KMS-11 (cell line): ENCODE measurements around the gene SIN3B.

Source experiments
- H2AFZ ChIP-seq: fragments of 200-600 bp; sonication (generic); 2 replicates; pipeline ENCODE4 v1.6.1; 2016; ENCODE audit warnings: antibody characterized with exemption, mixed run types, low read depth
- H3K27ac ChIP-seq: fragments of 200-600 bp; sonication (generic); 2 replicates; pipeline ENCODE4 v1.6.1; 2016; ENCODE audit warnings: mild to moderate bottlenecking, mixed run types
- H3K27me3 ChIP-seq: fragments of 200-600 bp; sonication (generic); 2 replicates; pipeline ENCODE4 v1.6.1; 2017; ENCODE audit warnings: mild to moderate bottlenecking, low read depth, mixed run types, moderate library complexity; ENCODE audit not compliant: insufficient read depth
- H3K36me3 ChIP-seq: fragments of 200-600 bp; sonication (generic); 2 replicates; pipeline ENCODE4 v1.6.1; 2017; ENCODE audit warnings: mild to moderate bottlenecking, mixed run types; ENCODE audit not compliant: insufficient read depth
- H3K4me1 ChIP-seq: fragments of 200-600 bp; sonication (generic); 2 replicates; pipeline ENCODE4 v1.6.1; 2016; ENCODE audit warnings: mild to moderate bottlenecking, low read depth, mixed run types; ENCODE audit not compliant: poor library complexity, severe bottlenecking
- H3K4me2 ChIP-seq: fragments of 200-600 bp; sonication (generic); 2 replicates; pipeline ENCODE4 v1.7.0; 2016; ENCODE audit warnings: mild to moderate bottlenecking, mixed run types
- H3K4me3 ChIP-seq: fragments of 200-600 bp; sonication (generic); IDR thresholded peaks from 2 replicates; pipeline ENCODE4 v1.6.1; 2017; ENCODE audit warnings: low read depth, low read length, mixed read lengths; ENCODE audit not compliant: insufficient read depth
- H3K79me2 ChIP-seq: fragments of 200-600 bp; sonication (generic); 2 replicates; pipeline ENCODE4 v1.6.1; 2016; ENCODE audit warnings: low read depth, mixed run types; ENCODE audit not compliant: insufficient read depth
- H3K9ac ChIP-seq: fragments of 200-600 bp; sonication (generic); 2 replicates; pipeline ENCODE4 v1.6.1; 2016; ENCODE audit warnings: mild to moderate bottlenecking, mixed run types
- H4K20me1 ChIP-seq: fragments of 200-600 bp; sonication (generic); 2 replicates; pipeline ENCODE4 v1.6.1; 2016; ENCODE audit warnings: mild to moderate bottlenecking, mixed run types; ENCODE audit not compliant: insufficient read depth
- TF ChIP-seq, protein P1 (sequence below): fragments of 200-600 bp; sonication (generic); conservative IDR thresholded peaks from 2 replicates; pipeline ENCODE4 v1.6.1; 2017; ENCODE audit warnings: low read depth, mild to moderate bottlenecking, antibody characterized with exemption, low read length, moderate library complexity, mixed read lengths

The SIN3B gene

GRCh38 chr19:16868423-16869130, 39.4 kb downstream of the SIN3B start:
- H3K79me2 ChIP-seq, result no peaks in the 10 kb centered on the region
- H3K4me2 ChIP-seq, result no peak overlapping the region
- H4K20me1 ChIP-seq, result no peaks in the 10 kb centered on the region
- H2AFZ ChIP-seq, result no peak overlapping the region
- H3K4me1 ChIP-seq, result peaks cover 5% of the 10 kb centered on the region
- H3K9ac ChIP-seq, result no peak overlapping the region
- H3K27me3 ChIP-seq, result no peaks in the 10 kb centered on the region
- no peak overlapping the region for H3K4me3 ChIP-seq
- TF ChIP-seq, protein P1, sequence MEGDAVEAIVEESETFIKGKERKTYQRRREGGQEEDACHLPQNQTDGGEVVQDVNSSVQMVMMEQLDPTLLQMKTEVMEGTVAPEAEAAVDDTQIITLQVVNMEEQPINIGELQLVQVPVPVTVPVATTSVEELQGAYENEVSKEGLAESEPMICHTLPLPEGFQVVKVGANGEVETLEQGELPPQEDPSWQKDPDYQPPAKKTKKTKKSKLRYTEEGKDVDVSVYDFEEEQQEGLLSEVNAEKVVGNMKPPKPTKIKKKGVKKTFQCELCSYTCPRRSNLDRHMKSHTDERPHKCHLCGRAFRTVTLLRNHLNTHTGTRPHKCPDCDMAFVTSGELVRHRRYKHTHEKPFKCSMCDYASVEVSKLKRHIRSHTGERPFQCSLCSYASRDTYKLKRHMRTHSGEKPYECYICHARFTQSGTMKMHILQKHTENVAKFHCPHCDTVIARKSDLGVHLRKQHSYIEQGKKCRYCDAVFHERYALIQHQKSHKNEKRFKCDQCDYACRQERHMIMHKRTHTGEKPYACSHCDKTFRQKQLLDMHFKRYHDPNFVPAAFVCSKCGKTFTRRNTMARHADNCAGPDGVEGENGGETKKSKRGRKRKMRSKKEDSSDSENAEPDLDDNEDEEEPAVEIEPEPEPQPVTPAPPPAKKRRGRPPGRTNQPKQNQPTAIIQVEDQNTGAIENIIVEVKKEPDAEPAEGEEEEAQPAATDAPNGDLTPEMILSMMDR, result no peak
- H3K27ac ChIP-seq, result no peak overlapping the region
- no peaks in the 10 kb centered on the region for H3K36me3 ChIP-seq

GRCh38 chr19:16869331-16869972, 40.3 kb downstream of the SIN3B start:
- H3K4me1 ChIP-seq, result peaks cover 13% of the 10 kb centered on the region
- no peaks in the 10 kb centered on the region for H3K36me3 ChIP-seq
- H3K27me3 ChIP-seq, result no peaks in the 10 kb centered on the region
- H3K27ac ChIP-seq, result no peak overlapping the region
- TF ChIP-seq, protein P1, result no peak
- H3K79me2 ChIP-seq, result no peaks in the 10 kb centered on the region
- H3K4me2 ChIP-seq, result no peak overlapping the region
- no peak overlapping the region for H3K4me3 ChIP-seq
- no peaks in the 10 kb centered on the region for H4K20me1 ChIP-seq
- no peak overlapping the region for H2AFZ ChIP-seq
- no peak overlapping the region for H3K9ac ChIP-seq

GRCh38 chr19:16871871-16872270, 42.7 kb downstream of the SIN3B start:
- Histone ChIP-seq H3K79me2 (no peaks in the 10 kb centered on the region; the same call in 1 of the 2 replicates), H3K27me3 (no peaks in the 10 kb centered on the region), H2AFZ (no peak overlapping the region), H3K27ac (no peak overlapping the region), H3K4me2 (no peak overlapping the region), H3K4me1 (peaks cover 21% of the 10 kb centered on the region), H3K4me3 (no peak overlapping the region), H3K9ac (no peak overlapping the region), H4K20me1 (no peaks in the 10 kb centered on the region), H3K36me3 (no peaks in the 10 kb centered on the region; the same call in 1 of the 2 replicates)
- TF ChIP-seq, protein P1, result no peak

DNA sequence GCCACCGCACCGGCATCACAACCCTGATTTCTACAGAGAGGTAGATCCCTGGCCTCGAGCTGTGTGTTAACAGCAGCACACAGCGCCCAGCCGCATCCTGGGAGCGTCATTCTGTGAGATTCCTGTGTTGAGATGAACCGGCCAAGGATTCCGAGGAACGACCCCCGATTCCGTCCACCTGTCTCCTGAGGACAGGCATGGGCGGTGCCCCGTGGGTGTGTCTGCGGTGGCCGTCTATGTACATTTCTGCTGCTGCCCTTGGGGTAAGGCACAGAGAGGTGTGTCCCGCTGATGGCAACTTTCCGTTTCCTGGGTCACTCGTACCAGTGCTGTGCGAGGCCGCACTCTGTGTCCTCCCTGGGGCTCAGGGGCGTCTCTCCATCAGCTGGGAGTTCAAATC, 43.5 kb downstream of the SIN3B start:
- Histone ChIP-seq H3K36me3 (no peaks in the 10 kb centered on the region; the same call in 1 of the 2 replicates), H3K4me3 (no peak overlapping the region), H3K9ac (no peak overlapping the region), H3K4me2 (no peak overlapping the region), H2AFZ (no peak overlapping the region), H3K27ac (no peak overlapping the region), H3K79me2 (no peaks in the 10 kb centered on the region; the same call in 1 of the 2 replicates), H4K20me1 (no peaks in the 10 kb centered on the region), H3K4me1 (peaks cover 26% of the 10 kb centered on the region), H3K27me3 (no peaks in the 10 kb centered on the region)
- TF ChIP-seq, protein P1, result no peak
